ENCODE measurements around the gene NPR2.

NPR2 gene

DNA sequence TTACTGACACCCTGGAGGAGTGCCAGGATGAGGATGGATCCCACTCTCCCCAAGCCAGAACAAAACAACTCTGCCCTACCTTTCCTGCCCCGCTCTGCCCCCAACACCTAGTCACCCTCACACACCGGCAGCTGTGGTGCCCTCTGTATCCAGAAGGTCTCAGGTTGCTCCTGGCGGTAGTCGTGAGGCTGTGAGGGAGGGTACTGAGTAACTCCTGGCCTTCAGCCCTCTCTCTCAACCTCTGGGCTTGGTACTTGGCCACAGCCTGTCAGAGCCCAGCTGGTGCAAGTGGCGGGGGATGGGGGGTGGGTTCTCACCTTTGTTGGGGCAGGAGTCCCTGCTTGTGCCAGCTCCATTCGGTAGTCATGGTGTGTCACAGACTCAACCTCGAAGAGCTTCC lies 18.7 kb downstream of the NPR2 start:
- no peak overlapping the region for H3K4me2 ChIP-seq (ENCODE audit: low read depth, low read length, poor library complexity, severe bottlenecking)
- H3K36me3 ChIP-seq (ENCODE audit: insufficient read depth, low read length), result peaks cover 17% of the 10 kb centered on the region; the same call in 1 of the 2 replicates
- no peak overlapping the region for H2AFZ ChIP-seq (ENCODE audit: low read length)
- H3K4me3 ChIP-seq (ENCODE audit: low read length, poor library complexity, severe bottlenecking), result no peak overlapping the region
- H3K27me3 ChIP-seq (ENCODE audit: insufficient read depth, low read length, poor library complexity, severe bottlenecking), result no peaks in the 10 kb centered on the region
- no peaks in the 10 kb centered on the region for H3K9me2 ChIP-seq (replicated peaks; ENCODE audit: low read depth, low read length)
- TF ChIP-seq EZH2phosphoT487 (IDR thresholded peaks at IDR 0.05; ENCODE audit: borderline replicate concordance), result no peak
- TF ChIP-seq CTCF (conservative IDR thresholded peaks at IDR 0.05; ENCODE audit: low read length), result no peak
- H3K4me1 ChIP-seq (ENCODE audit: insufficient read depth, low read length, poor library complexity, severe bottlenecking), result peaks cover 31% of the 10 kb centered on the region
- peaks cover 8% of the 10 kb centered on the region for H3F3A ChIP-seq (ENCODE audit: low read depth)
- H4K20me1 ChIP-seq (ENCODE audit: insufficient read depth, low read length, poor library complexity, severe bottlenecking), result no peaks in the 10 kb centered on the region
- H3K9me3 ChIP-seq (ENCODE audit: insufficient read depth, low read depth, low read length), result no peaks in the 10 kb centered on the region
- peaks cover 13% of the 10 kb centered on the region for H3K79me2 ChIP-seq (ENCODE audit: insufficient read depth, low read length)
- H3K9ac ChIP-seq (ENCODE audit: low read depth, low read length, poor library complexity, severe bottlenecking), result no peak overlapping the region

DNA sequence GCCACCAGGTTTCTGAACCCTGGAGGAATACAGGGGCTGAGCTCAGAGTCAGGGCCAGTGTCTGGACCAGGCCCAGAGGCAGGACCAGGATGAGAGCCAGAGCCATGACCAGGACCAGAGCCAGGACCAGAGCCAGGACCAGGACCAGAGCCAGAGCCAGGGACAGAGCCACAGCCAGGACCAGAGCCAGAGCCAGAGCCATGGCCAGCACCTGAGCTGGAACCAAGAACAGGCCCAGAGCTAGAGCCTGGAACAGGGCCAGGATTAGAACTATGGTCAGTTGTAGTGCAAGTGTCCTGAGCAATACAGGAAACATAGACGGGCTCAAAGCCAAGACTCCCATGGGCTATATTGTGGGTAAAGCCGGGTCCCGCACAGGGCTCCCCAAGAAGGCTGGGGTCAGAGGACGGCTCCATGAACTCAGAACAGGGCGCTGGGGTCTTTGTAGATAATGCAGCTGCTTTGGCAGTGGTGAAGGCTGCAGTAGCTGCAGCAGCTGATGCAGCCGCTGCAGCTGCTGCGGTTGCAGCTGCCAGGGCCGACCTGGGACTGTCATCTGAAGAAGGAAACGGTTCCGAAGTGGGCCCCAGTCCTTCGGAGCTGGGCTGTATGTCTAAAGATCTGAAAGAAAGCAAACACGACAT lies 20.1 kb downstream of the NPR2 start:
- H3K36me3 ChIP-seq (ENCODE audit: insufficient read depth, low read length), result peaks cover 10% of the 10 kb centered on the region; the same call in 1 of the 2 replicates
- H3K27me3 ChIP-seq (ENCODE audit: insufficient read depth, low read length, poor library complexity, severe bottlenecking), result no peaks in the 10 kb centered on the region
- H3K4me3 ChIP-seq (ENCODE audit: low read length, poor library complexity, severe bottlenecking), result peak overlapping the region; percentile 77
- H3K79me2 ChIP-seq (ENCODE audit: insufficient read depth, low read length), result peaks cover 13% of the 10 kb centered on the region
- no peaks in the 10 kb centered on the region for H3K9me2 ChIP-seq (replicated peaks; ENCODE audit: low read depth, low read length)
- peak overlapping the region; percentile 94 for H3K4me2 ChIP-seq (ENCODE audit: low read depth, low read length, poor library complexity, severe bottlenecking)
- peaks cover 39% of the 10 kb centered on the region for H3K4me1 ChIP-seq (ENCODE audit: insufficient read depth, low read length, poor library complexity, severe bottlenecking)
- peak overlapping the region; percentile 68 for H3K9ac ChIP-seq (ENCODE audit: low read depth, low read length, poor library complexity, severe bottlenecking)
- TF ChIP-seq CTCF (conservative IDR thresholded peaks at IDR 0.05; ENCODE audit: low read length), result no peak
- TF ChIP-seq EZH2phosphoT487 (IDR thresholded peaks at IDR 0.05; ENCODE audit: borderline replicate concordance), result no peak
- no peaks in the 10 kb centered on the region for H4K20me1 ChIP-seq (ENCODE audit: insufficient read depth, low read length, poor library complexity, severe bottlenecking)
- peaks cover 8% of the 10 kb centered on the region for H3F3A ChIP-seq (ENCODE audit: low read depth)
- H2AFZ ChIP-seq (ENCODE audit: low read length), result peak overlapping the region; percentile 69; the same call in 1 of the 2 replicates
- no peaks in the 10 kb centered on the region for H3K9me3 ChIP-seq (ENCODE audit: insufficient read depth, low read depth, low read length)

- peaks cover 13% of the 10 kb centered on the region for H3K79me2 ChIP-seq (ENCODE audit: insufficient read depth, low read length)
- no peaks in the 10 kb centered on the region for H3K9me3 ChIP-seq (ENCODE audit: insufficient read depth, low read depth, low read length)
- peak within 1 kb of the TSS; percentile 77 for H3K4me3 ChIP-seq (ENCODE audit: low read length, poor library complexity, severe bottlenecking)
- H4K20me1 ChIP-seq (ENCODE audit: insufficient read depth, low read length, poor library complexity, severe bottlenecking), result no peaks in the 10 kb centered on the region
- H3K27me3 ChIP-seq (ENCODE audit: insufficient read depth, low read length, poor library complexity, severe bottlenecking), result no peaks in the 10 kb centered on the region
- H3K4me1 ChIP-seq (ENCODE audit: insufficient read depth, low read length, poor library complexity, severe bottlenecking), result peaks cover 39% of the 10 kb centered on the region
- peak within 1 kb of the TSS; percentile 69 for H2AFZ ChIP-seq (ENCODE audit: low read length)
- peaks cover 10% of the 10 kb centered on the region; the same call in 1 of the 2 replicates for H3K36me3 ChIP-seq (ENCODE audit: insufficient read depth, low read length)
- H3K9ac ChIP-seq (ENCODE audit: low read depth, low read length, poor library complexity, severe bottlenecking), result peak within 1 kb of the TSS; percentile 92
- TF ChIP-seq EZH2phosphoT487 (IDR thresholded peaks at IDR 0.05; ENCODE audit: borderline replicate concordance) (no peak), CTCF (conservative IDR thresholded peaks at IDR 0.05; ENCODE audit: low read length) (no peak)
- H3K4me2 ChIP-seq (ENCODE audit: low read depth, low read length, poor library complexity, severe bottlenecking), result peak within 1 kb of the TSS; percentile 94
- no peaks in the 10 kb centered on the region for H3K9me2 ChIP-seq (replicated peaks; ENCODE audit: low read depth, low read length)
- peaks cover 8% of the 10 kb centered on the region for H3F3A ChIP-seq (ENCODE audit: low read depth)
These were observed 20.7 kb downstream of the NPR2 start, which contains the start of gene SPAG8 for GRCh38 chr9:35812025-35812602. Gene SPAG8, minus strand, starts transcription at chr9:35812262. Its CDS starts 115 bp downstream, at chr9:35812147.

All from Loucy (cell line).